GM21619 (cell line): Measurements from ENCODE around the gene CELF1.

Source experiments
- ATAC-seq: cut with Tn5 transposase; IDR thresholded peaks from one replicate; pipeline ENCODE4 v1.9.1; 2021; ENCODE audit not compliant: unreplicated experiment

The CELF1 gene

DNA sequence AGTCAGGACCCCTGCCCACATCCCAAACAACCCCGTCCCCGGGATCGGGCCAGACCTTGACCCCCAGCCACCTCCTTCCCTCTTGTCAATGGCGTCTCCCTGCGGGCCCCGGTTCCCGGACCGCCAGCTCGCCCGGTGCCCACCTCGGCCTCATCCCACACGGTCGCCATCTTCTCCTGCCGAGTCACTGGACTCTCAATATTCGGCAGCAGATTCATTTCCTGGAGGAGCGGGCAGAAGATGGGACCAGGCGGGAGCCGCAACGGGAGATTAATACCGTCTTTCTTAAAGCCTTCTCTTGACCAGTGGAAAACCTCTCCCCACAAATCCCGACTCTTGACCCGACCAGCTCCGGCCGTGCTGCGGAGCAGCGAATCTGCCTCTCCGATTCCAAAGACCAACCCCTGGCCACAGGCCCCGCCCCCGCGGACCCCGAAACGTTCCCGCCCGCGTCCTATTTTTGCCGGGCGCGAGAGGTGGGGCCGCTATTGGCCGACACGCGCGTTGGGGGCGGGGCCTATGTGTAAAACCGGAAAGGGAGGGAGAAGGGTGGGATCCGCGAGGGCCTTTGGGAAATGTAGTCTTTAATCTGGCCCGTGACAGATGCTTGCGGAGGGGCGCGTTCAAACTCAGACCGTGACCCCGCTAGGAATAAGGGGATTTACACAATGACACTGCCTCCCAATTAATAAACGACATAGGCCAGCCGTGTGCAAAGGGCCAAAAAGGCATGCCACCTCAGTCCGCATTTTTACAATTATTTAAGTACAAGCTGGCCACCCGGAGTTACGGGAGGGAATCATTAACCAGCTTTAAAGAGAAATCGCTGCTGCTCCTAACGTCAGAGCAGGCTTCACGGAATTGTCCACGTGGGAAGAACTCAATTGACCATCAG is 126.6 kb downstream of the CELF1 start, which contains the start of gene PSMC3:
PSMC3 (minus strand) TSS at position 378 of the 895 bp plus-strand sequence; CDS start at position 218, 160 bp downstream.
- peak; percentile 90 for ATAC-seq

GRCh38 chr11:47425611-47426010 is 127.3 kb downstream of the CELF1 start:
- no peak for ATAC-seq

DNA sequence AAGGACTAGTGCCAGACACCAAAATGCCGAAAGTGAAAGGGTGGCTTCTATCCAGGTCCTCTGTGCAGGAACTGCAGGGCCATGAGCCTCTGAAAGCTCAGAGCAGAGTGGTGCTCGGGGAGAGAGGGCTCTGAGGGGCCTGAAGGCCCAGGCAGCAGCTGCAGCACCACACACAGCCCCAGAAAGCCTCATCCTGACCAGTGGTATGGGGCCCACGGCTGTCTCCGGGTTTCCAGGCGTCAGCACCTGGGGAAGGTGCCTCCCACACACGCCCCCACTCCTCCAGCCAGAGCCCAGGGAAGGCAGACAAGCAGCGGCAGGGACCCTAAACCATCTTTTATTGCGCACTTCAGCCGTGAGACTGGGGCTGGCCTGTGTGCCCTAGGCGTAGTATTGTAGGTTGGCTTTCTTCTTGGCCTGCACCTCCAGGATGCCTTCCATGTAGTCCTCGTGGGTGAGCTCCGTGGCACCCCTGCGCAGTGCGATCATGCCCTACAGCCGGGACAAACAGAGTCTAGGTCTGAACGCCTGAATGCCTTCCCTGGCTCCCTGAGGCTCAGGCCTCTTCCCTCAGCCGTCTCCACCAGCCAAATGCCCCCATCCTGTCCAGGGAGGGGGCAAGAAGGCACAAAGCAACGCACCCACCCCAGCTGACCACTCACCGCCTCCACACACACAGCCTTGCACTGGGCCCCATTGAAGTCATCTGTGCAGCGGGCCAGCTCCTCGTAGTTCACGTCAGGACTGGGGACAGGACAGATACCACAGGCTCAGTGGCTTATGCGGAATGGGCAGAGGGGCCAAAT is 134.3 kb downstream of the CELF1 start:
- no peak for ATAC-seq

- ATAC-seq = no peak
These were observed 135.2 kb downstream of the CELF1 start for GRCh38 chr11:47417712-47418111.

DNA sequence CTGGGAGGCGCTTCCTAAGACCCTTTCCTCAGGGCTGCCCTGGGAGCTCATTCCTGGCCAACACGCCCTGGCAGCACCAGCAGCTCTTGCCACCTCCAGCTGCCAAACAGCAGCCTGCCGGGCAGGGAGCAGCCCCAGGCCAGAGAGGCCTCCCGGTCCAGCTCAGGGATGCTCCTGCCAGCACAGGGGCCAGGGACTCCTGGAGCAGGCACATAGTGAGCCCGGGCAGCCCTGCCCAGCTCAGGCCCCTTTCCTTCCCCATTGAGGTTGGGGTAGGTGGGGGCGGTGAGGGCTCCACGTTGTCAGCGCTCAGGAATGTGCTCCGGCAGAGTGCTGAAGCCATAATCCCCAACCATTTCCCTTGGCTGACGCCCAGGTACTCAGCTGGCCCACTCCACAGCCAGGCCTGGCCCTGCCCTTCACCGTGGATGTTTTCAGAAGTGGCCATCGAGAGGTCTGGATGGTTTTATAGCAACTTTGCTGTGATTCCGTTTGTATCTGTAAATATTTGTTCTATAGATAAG is 136.9 kb downstream of the CELF1 start:
- no peak for ATAC-seq
